ENCODE results near the gene ZNF48.

Gene ZNF48

GRCh38 chr16:30417529-30418349 is 22.5 kb downstream of the ZNF48 start:
- DNase-seq (ENCODE audit: low read depth) = peak; percentile 94
- peak overlapping the region; percentile 53 for H3K4me3 ChIP-seq (replicated peaks; ENCODE audit: low read depth, low read length)
- no peak for TF ChIP-seq CTCF (IDR thresholded peaks at IDR 0.05; ENCODE audit: low read length, missing control alignments)

GRCh38 chr16:30418350-30419181 is 23.3 kb downstream of the ZNF48 start:
- TF ChIP-seq CTCF (IDR thresholded peaks at IDR 0.05; ENCODE audit: low read length, missing control alignments) = no peak
- DNase-seq (ENCODE audit: low read depth) = no peak
- peak overlapping the region; percentile 53 for H3K4me3 ChIP-seq (replicated peaks; ENCODE audit: low read depth, low read length)

GRCh38 chr16:30421010-30421409 is 25.8 kb downstream of the ZNF48 start:
- no peak overlapping the region for H3K4me3 ChIP-seq (replicated peaks; ENCODE audit: low read depth, low read length)
- no peak for TF ChIP-seq CTCF (IDR thresholded peaks at IDR 0.05; ENCODE audit: low read length, missing control alignments)
- DNase-seq (ENCODE audit: low read depth) = no peak

GRCh38 chr16:30428055-30428454 is 32.8 kb downstream of the ZNF48 start:
- no peak for DNase-seq (ENCODE audit: low read depth)
- TF ChIP-seq CTCF (IDR thresholded peaks at IDR 0.05; ENCODE audit: low read length, missing control alignments) = no peak
- H3K4me3 ChIP-seq (replicated peaks; ENCODE audit: low read depth, low read length) = no peak overlapping the region

GRCh38 chr16:30429418-30429677 is 34.1 kb downstream of the ZNF48 start:
- no peak for DNase-seq (ENCODE audit: low read depth)
- peak overlapping the region; percentile 85 for H3K4me3 ChIP-seq (replicated peaks; ENCODE audit: low read depth, low read length)
- no peak for TF ChIP-seq CTCF (IDR thresholded peaks at IDR 0.05; ENCODE audit: low read length, missing control alignments)

- peak; percentile 99 for DNase-seq (ENCODE audit: low read depth)
- H3K4me3 ChIP-seq (replicated peaks; ENCODE audit: low read depth, low read length) = peak within 1 kb of the TSS; percentile 85
- TF ChIP-seq CTCF (IDR thresholded peaks at IDR 0.05; ENCODE audit: low read length, missing control alignments) = peak; percentile 73
These were observed 34.6 kb downstream of the ZNF48 start, which contains the start of gene DCTPP1 for GRCh38 chr16:30429678-30430427. Gene DCTPP1 (minus strand): TSS chr16:30430030. CDS start chr16:30429980, 50 bp downstream.

Measured in fibroblast of pulmonary artery (primary cell).